H1 (cell line): ENCODE measurements around the gene ALKBH3. TPM values are rescaled to one million over a fixed set of nuclear protein-coding genes. Genes with fewer than 3 reads are reported as not detected.

Experiments
- CTCF ChIA-PET: fragments of 300-600 bp; sonication (Branson Sonifier 250); formaldehyde crosslinking; loops from one replicate; lab custom pipeline; 2021; ENCODE audit not compliant: partially characterized antibody; lab: Charles Lee
- POLR2A ChIA-PET: fragments of 300-600 bp; sonication (Branson Sonifier 250); formaldehyde crosslinking; loops from one replicate; lab custom pipeline; 2021; ENCODE audit warnings: inconsistent platforms; ENCODE audit not compliant: partially characterized antibody; lab: Charles Lee
- DNase-seq, 2 experiments: peaks; one replicate each; pipeline versions ENCODE4 v3.0.0 to v3.0.0-alpha.2; 2010 to 2022; ENCODE audit warnings: low spot score in 2 of 2, low read depth in 1 of 2, mixed read lengths in 1 of 2
- FAIRE-seq: peaks from 2 replicates; lab custom pipeline; 2011; peaks lifted over from hg19 to GRCh38; lab: Jason Lieb, UNC
- H2AFZ ChIP-seq: 2 replicates; pipeline ENCODE4 v1.8.1; 2012; ENCODE audit warnings: low read length, inconsistent platforms
- H2AK5ac ChIP-seq: 2 replicates; pipeline ENCODE4 v1.6.1; 2013; ENCODE audit warnings: low read depth, low read length
- H2BK120ac ChIP-seq: replicated peaks from 2 replicates; pipeline ENCODE3; 2013; ENCODE audit warnings: low read depth, low read length, inconsistent platforms
- H2BK12ac ChIP-seq: 2 replicates; pipeline ENCODE4 v1.6.1; 2013; ENCODE audit warnings: low read depth, low read length
- H2BK15ac ChIP-seq: 2 replicates; pipeline ENCODE4 v1.6.1; 2013; ENCODE audit warnings: low read length
- H2BK20ac ChIP-seq: 2 replicates; pipeline ENCODE4 v1.6.1; 2013; ENCODE audit warnings: low read length
- H2BK5ac ChIP-seq: 2 replicates; pipeline ENCODE4 v1.6.1; 2013; ENCODE audit warnings: low read depth, low read length
- H3K14ac ChIP-seq: 2 replicates; pipeline ENCODE4 v1.6.1; 2013; ENCODE audit warnings: inconsistent platforms; ENCODE audit not compliant: insufficient read length
- H3K18ac ChIP-seq: 2 replicates; pipeline ENCODE4 v1.6.1; 2013; ENCODE audit warnings: low read length; ENCODE audit errors: extremely low read depth
- H3K23ac ChIP-seq: 2 replicates; pipeline ENCODE4 v1.6.1; 2013; ENCODE audit warnings: inconsistent platforms; ENCODE audit not compliant: insufficient read length
- H3K23me2 ChIP-seq: 2 replicates; pipeline ENCODE4 v1.6.1; 2013; ENCODE audit warnings: low read depth, low read length
- H3K27ac ChIP-seq: 2 replicates; pipeline ENCODE4 v1.6.1; 2011; ENCODE audit warnings: low read depth, low read length, inconsistent platforms
- H3K27me3 ChIP-seq, 4 experiments: replicated peaks in 1 of 4; 1 replicate in 1 of 4; 2 replicates in 3 of 4; pipeline versions ENCODE4 v1.6.1 to v1.8.1; 2011 to 2013; ENCODE audit warnings: low read length in 3 of 4, mild to moderate bottlenecking in 3 of 4, inconsistent platforms in 2 of 4, mixed read lengths in 2 of 4, moderate library complexity in 1 of 4; ENCODE audit not compliant: control insufficient read depth in 3 of 4, insufficient read depth in 3 of 4; ENCODE audit errors: extremely low read depth in 1 of 4
- H3K36me3 ChIP-seq, 4 experiments: 2 replicates each; pipeline versions ENCODE4 v1.6.1 to v1.8.1; 2011 to 2013; ENCODE audit warnings: mild to moderate bottlenecking in 4 of 4, low read length in 3 of 4, moderate library complexity in 2 of 4, control low read depth in 1 of 4, inconsistent platforms in 1 of 4; ENCODE audit not compliant: insufficient read depth in 4 of 4, control insufficient read depth in 2 of 4
- H3K4ac ChIP-seq: replicated peaks from 2 replicates; pipeline ENCODE3; 2013; ENCODE audit warnings: low read length, low read depth, mixed read lengths, inconsistent platforms; ENCODE audit not compliant: insufficient read length
- H3K4me1 ChIP-seq, 4 experiments: replicated peaks in 1 of 4; 1 replicate in 1 of 4; 2 replicates in 3 of 4; pipeline versions ENCODE4 v1.6.1 to v1.8.1; 2011 to 2013; ENCODE audit warnings: low read length in 3 of 4, inconsistent platforms in 2 of 4, mixed read lengths in 1 of 4; ENCODE audit not compliant: insufficient read depth in 4 of 4, control insufficient read depth in 3 of 4
- H3K4me2 ChIP-seq, 2 experiments: 2 replicates each; pipeline versions ENCODE4 v1.6.1 to v1.8.1; 2011 to 2013; ENCODE audit warnings: low read depth in 2 of 2, low read length in 2 of 2, control low read depth in 1 of 2, inconsistent platforms in 1 of 2, mild to moderate bottlenecking in 1 of 2; ENCODE audit not compliant: insufficient read depth in 1 of 2
- H3K4me3 ChIP-seq, 4 experiments: fragments of 200-600, 300-600 bp in 1 of 4; sonication (generic), shearing (Covaris generic), sonication (Bioruptor Twin) in 1 of 4; 2 replicates each; pipeline versions ENCODE4 v1.5.1 to v1.8.1; 2011 to 2016; ENCODE audit warnings: low read length in 4 of 4, low read depth in 3 of 4, control low read depth in 2 of 4, inconsistent platforms in 2 of 4, mild to moderate bottlenecking in 2 of 4, mixed read lengths in 1 of 4, moderate library complexity in 1 of 4; ENCODE audit not compliant: insufficient read depth in 2 of 4; ENCODE audit errors: extremely low read depth in 1 of 4
- H3K56ac ChIP-seq: replicated peaks from 2 replicates; pipeline ENCODE3; 2013; ENCODE audit warnings: low read depth, mild to moderate bottlenecking, mixed read lengths, low read length, inconsistent platforms; ENCODE audit not compliant: insufficient read length
- H3K79me1 ChIP-seq: 2 replicates; pipeline ENCODE4 v1.6.1; 2013; ENCODE audit warnings: low read depth, low read length, control low read depth
- H3K79me2 ChIP-seq, 2 experiments: 2 replicates each; pipeline versions ENCODE4 v1.6.1 to v1.8.1; 2012 to 2013; ENCODE audit warnings: low read length in 2 of 2, mild to moderate bottlenecking in 2 of 2, inconsistent platforms in 1 of 2; ENCODE audit not compliant: insufficient read depth in 2 of 2, control insufficient read depth in 1 of 2
- H3K9ac ChIP-seq, 4 experiments: replicated peaks in 1 of 4; 1 replicate in 1 of 4; 2 replicates in 3 of 4; pipeline versions ENCODE4 v1.6.1 to v1.8.1; 2011 to 2013; ENCODE audit warnings: low read depth in 3 of 4, low read length in 3 of 4, control low read depth in 2 of 4, mild to moderate bottlenecking in 2 of 4, moderate library complexity in 2 of 4, inconsistent platforms in 1 of 4; ENCODE audit errors: extremely low read depth in 1 of 4
- H3K9me3 ChIP-seq, 2 experiments: 2 replicates each; pipeline versions ENCODE4 v1.6.1 to v1.8.1; 2012 to 2013; ENCODE audit warnings: mild to moderate bottlenecking in 2 of 2, moderate library complexity in 2 of 2, control low read depth in 1 of 2, inconsistent platforms in 1 of 2, low read depth in 1 of 2, low read length in 1 of 2, mixed read lengths in 1 of 2; ENCODE audit not compliant: insufficient read depth in 2 of 2
- H4K20me1 ChIP-seq, 2 experiments: replicated peaks in 1 of 2; 2 replicates each; pipeline versions ENCODE3 to v1.8.1; 2011 to 2013; ENCODE audit warnings: inconsistent platforms in 2 of 2, low read length in 2 of 2, mild to moderate bottlenecking in 1 of 2; ENCODE audit not compliant: insufficient read depth in 2 of 2, control insufficient read depth in 1 of 2
- H4K5ac ChIP-seq: 2 replicates; pipeline ENCODE4 v1.6.1; 2013; ENCODE audit warnings: low read length, low read depth, mixed read lengths, inconsistent platforms; ENCODE audit not compliant: insufficient read length
- H4K8ac ChIP-seq: 2 replicates; pipeline ENCODE4 v1.8.0; 2013; ENCODE audit warnings: mild to moderate bottlenecking, moderate library complexity, low read length, inconsistent platforms; ENCODE audit not compliant: insufficient read depth; ENCODE audit errors: extremely low read depth
- H4K91ac ChIP-seq: replicated peaks from 2 replicates; pipeline ENCODE3; 2013; ENCODE audit warnings: low read length, mixed read lengths, inconsistent platforms; ENCODE audit not compliant: insufficient read length
- BCL11A ChIP-seq, 2 experiments: IDR thresholded peaks; one replicate each; pipeline ENCODE4 v1.6.1; 2011; ENCODE audit warnings: low read depth in 2 of 2, low read length in 2 of 2, mild to moderate bottlenecking in 2 of 2
- BRCA1 ChIP-seq: IDR thresholded peaks from 2 replicates; pipeline ENCODE4 v1.6.1; 2012; ENCODE audit warnings: low read depth, low read length, improper control_type of control experiment
- KDM4A ChIP-seq: IDR thresholded peaks from one replicate; pipeline ENCODE4 v1.7.1; 2012; ENCODE audit warnings: low read depth, mild to moderate bottlenecking, moderate library complexity, low read length, inconsistent platforms; ENCODE audit not compliant: severe bottlenecking
- KDM5A ChIP-seq: fragments of 200-600 bp; IDR thresholded peaks from 2 replicates; pipeline ENCODE4 v1.7.1; 2012; ENCODE audit warnings: mild to moderate bottlenecking, low read length, inconsistent platforms, mixed read lengths
- SAP30 ChIP-seq: fragments of 300-600 bp; sonication (generic); IDR thresholded peaks from 2 replicates; pipeline ENCODE4 v1.7.1; 2012; ENCODE audit warnings: low read length, moderate library complexity, mild to moderate bottlenecking, inconsistent platforms; ENCODE audit not compliant: insufficient read depth, insufficient replicate concordance
- SUZ12 ChIP-seq: fragments of 200-600 bp; sonication (generic); IDR thresholded peaks from 2 replicates; pipeline ENCODE4 v1.6.1; 2012; ENCODE audit warnings: mild to moderate bottlenecking, inconsistent platforms, low read length, moderate library complexity, mixed read lengths
- YY1 ChIP-seq: IDR thresholded peaks from 2 replicates; pipeline ENCODE4 v1.6.1; 2011; ENCODE audit warnings: low read depth, mild to moderate bottlenecking, low read length
- WGBS, 2 experiments: shearing (Covaris generic) in 1 of 2; methylation state at CpG; one replicate each; pipeline versions ENCODE4 v1.1.6 to v1.1.7; 2013 to 2015; ENCODE audit warnings: low lambda C conversion rate in 2 of 2, mixed read lengths in 2 of 2, inconsistent platforms in 1 of 2, low coverage in 1 of 2, missing lambda C conversion rate in 1 of 2; ENCODE audit not compliant: insufficient replicate concordance in 2 of 2, insufficient coverage in 1 of 2, insufficient read length in 1 of 2; ENCODE audit errors: extremely low coverage in 1 of 2, missing lambda C conversion rate in 1 of 2; 5-methylcytosine and 5-hydroxymethylcytosine counted together
- polyA plus RNA-seq, 7 experiments: library from polyadenylated mRNA; depleted of rRNA in 3 of 7; stranded (reverse) in 5 of 7; unstranded in 2 of 7; fragments of >200 nt in 5 of 7; fragments of 200-250 nt in 2 of 7; gene quantifications; 1 replicate in 5 of 7; 2 replicates in 1 of 7; 4 replicates in 1 of 7; pipeline versions ENCODE4 v1.2.1 to v1.2.3, GENCODE V29; 2011 to 2013; ENCODE audit warnings: missing spikeins in 2 of 7, mixed read lengths in 2 of 7
- total RNA-seq: library from RNA; stranded (reverse); fragmentation: NEBNext Ultra II Directional; extraction: Animal tissue kit (Norgen Biotek cat#: 25700); gene quantifications from 2 replicates; pipeline ENCODE4 v1.2.1, GENCODE V29; 2021

Gene ALKBH3
- total and polyA plus RNA-seq, 2 of the 8 experiments (the other 6 are each of a cell fraction or from before 2014, with no cell fraction given) = 10.5 to 11.4 TPM

DNA sequence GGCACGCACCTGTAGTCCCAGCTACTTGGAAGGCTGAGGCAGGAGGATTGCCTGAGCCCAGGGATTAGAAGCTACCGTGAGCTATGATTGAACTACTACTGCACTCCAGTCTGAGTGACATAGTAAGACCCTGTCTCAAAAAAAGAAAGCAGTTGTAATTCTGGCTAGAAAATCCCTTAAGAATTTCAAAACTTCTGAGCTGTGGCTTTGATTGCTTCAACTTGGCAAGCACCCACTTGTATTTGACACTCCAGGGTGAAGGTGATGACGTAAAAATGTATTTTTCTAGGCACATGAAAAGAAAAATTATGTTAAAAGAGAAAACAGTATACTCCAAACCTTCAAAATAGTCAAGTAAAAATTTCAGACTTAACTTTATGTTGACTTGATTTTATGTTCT lies 23.6 kb upstream of the ALKBH3 start:
- Histone ChIP-seq H2BK20ac (no peak overlapping the region), H3K9me3 (no peaks in the 10 kb centered on the region), H2BK5ac (no peak overlapping the region), H3K4me2 (no peak overlapping the region), H3K23ac (no peak overlapping the region), H3K4me1 (peaks cover 0 to under 1% (median 0%) of the 10 kb centered on the region in 4 experiments; a peak in 1 of 7 replicates), H2BK15ac (no peak overlapping the region), H3K4ac (no peak overlapping the region), H4K20me1 (peaks cover 0 to 3% of the 10 kb centered on the region in 2 experiments), H3K23me2 (no peaks in the 10 kb centered on the region), H3K18ac (no peak overlapping the region), H2BK120ac (no peak overlapping the region), H3K79me1 (no peaks in the 10 kb centered on the region), H3K9ac (no peak overlapping the region), H3K36me3 (peaks cover 2 to 16% (median 4%) of the 10 kb centered on the region in 4 experiments; a peak in 3 of 8 replicates), H4K8ac (no peak overlapping the region), H2AFZ (no peak overlapping the region), H3K27ac (no peak overlapping the region), H3K14ac (no peak overlapping the region), H4K91ac (no peak overlapping the region), H4K5ac (no peak overlapping the region), H2BK12ac (no peak overlapping the region), H3K27me3 (no peaks in the 10 kb centered on the region), H2AK5ac (no peak overlapping the region), H3K79me2 (no peaks in the 10 kb centered on the region), H3K4me3 (no peak overlapping the region), H3K56ac (no peak overlapping the region)
- FAIRE-seq = no peak
- ChIA-PET CTCF (interaction anchor here (0.9 to 2.3 kb wide), 2 partner anchors 9 to 32 kb away, joined by 3 to 15 read pairs; no protein-coding TSS in a partner anchor), POLR2A (no interaction called here)
- no peak for DNase-seq
- WGBS, 2 experiments = 86% methylated on average over 3 of the region's 3 CpGs; no CpG with 5 or more reads in 1 of the 2 experiments
- no peak for TF ChIP-seq KDM5A
- TF ChIP-seq BRCA1 = no peak
- TF ChIP-seq SAP30 = no peak
- no peak for TF ChIP-seq KDM4A
- no peak for TF ChIP-seq BCL11A (IDR thresholded peaks at IDR 0.05; ENCODE audit: low read depth in 2 of 2, low read length in 2 of 2)
- TF ChIP-seq YY1 = no peak
- TF ChIP-seq SUZ12 = no peak
